H1 (cell line): Measurements from ENCODE around the gene DCLRE1A. TPM values are rescaled to one million over a fixed set of nuclear protein-coding genes. Genes with fewer than 3 reads are reported as not detected.
A peak's percentile ranks its signal among the peaks of the same experiment; 100 is the strongest.

Experiments used
- CHD7 ChIP-seq: fragments of 300-600 bp; sonication (generic); IDR thresholded peaks from 2 replicates; pipeline ENCODE4 v1.7.1; 2012; ENCODE audit warnings: low read length, moderate library complexity, mild to moderate bottlenecking, inconsistent platforms; ENCODE audit not compliant: insufficient replicate concordance
- RAD21 ChIP-seq, 2 experiments: IDR thresholded peaks in 1 of 2; conservative IDR thresholded peaks in 1 of 2; 2 replicates each; pipeline ENCODE4 v1.6.1; 2011; ENCODE audit warnings: low read depth in 2 of 2, low read length in 2 of 2, improper control_type of control experiment in 1 of 2, inconsistent platforms in 1 of 2, mild to moderate bottlenecking in 1 of 2, moderate library complexity in 1 of 2
- RFX5 ChIP-seq: IDR thresholded peaks from 2 replicates; pipeline ENCODE4 v1.6.1; 2011; ENCODE audit warnings: low read depth, low read length, improper control_type of control experiment, borderline replicate concordance
- polyA plus RNA-seq, 7 experiments: library from polyadenylated mRNA; depleted of rRNA in 3 of 7; stranded (reverse) in 5 of 7; unstranded in 2 of 7; fragments of >200 nt in 5 of 7; fragments of 200-250 nt in 2 of 7; gene quantifications; 1 replicate in 5 of 7; 2 replicates in 1 of 7; 4 replicates in 1 of 7; pipeline versions ENCODE4 v1.2.1 to v1.2.3, GENCODE V29; 2011 to 2013; ENCODE audit warnings: missing spikeins in 2 of 7, mixed read lengths in 2 of 7
- total RNA-seq: library from RNA; stranded (reverse); fragmentation: NEBNext Ultra II Directional; extraction: Animal tissue kit (Norgen Biotek cat#: 25700); gene quantifications from 2 replicates; pipeline ENCODE4 v1.2.1, GENCODE V29; 2021
- TF ChIP-seq, protein P1 (sequence below), 3 experiments: IDR thresholded peaks; 1 replicate in 2 of 3; 2 replicates in 1 of 3; pipeline versions ENCODE4 v1.5.1 to v1.6.1; 2011; ENCODE audit warnings: low read length in 3 of 3, mild to moderate bottlenecking in 3 of 3, inconsistent platforms in 2 of 3, low read depth in 1 of 3, moderate library complexity in 1 of 3; ENCODE audit not compliant: insufficient read depth in 1 of 3; ENCODE audit errors: control extremely low read depth in 1 of 3

DCLRE1A gene
- total and polyA plus RNA-seq, 2 of the 8 experiments (the other 6 are each of a cell fraction or from before 2014, with no cell fraction given) = 8.1 to 10.1 TPM

DNA sequence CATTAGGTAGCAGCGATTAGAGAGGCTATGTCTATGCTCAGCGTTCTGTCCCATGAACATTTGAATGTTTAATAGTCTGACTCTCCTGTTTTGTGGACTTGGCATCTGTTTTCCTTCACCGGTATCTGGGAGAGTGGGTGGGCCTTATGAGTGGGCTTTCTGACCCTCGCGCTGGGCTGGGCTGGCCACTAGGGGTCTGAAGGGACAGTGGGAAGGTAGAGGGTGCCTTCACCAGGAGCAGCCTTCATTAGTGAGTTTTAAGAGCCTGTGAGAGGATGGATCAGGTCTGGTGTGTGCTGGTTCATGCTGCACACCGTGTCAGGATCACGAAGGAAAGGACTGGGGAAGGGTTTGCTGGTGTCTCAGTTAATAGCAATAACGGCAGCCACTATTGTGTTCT, 33.4 kb downstream of the DCLRE1A start (continued):
- TF ChIP-seq CHD7 (no peak), RAD21 (IDR thresholded peaks at IDR 0.05 in 1 of 2, conservative IDR thresholded peaks at IDR 0.05 in 1 of 2; ENCODE audit: low read depth in 2 of 2, low read length in 2 of 2) (peak; percentile 26 to 41; a peak in 2 of 4 replicates), RFX5 (no peak)
- TF ChIP-seq, protein P1, sequence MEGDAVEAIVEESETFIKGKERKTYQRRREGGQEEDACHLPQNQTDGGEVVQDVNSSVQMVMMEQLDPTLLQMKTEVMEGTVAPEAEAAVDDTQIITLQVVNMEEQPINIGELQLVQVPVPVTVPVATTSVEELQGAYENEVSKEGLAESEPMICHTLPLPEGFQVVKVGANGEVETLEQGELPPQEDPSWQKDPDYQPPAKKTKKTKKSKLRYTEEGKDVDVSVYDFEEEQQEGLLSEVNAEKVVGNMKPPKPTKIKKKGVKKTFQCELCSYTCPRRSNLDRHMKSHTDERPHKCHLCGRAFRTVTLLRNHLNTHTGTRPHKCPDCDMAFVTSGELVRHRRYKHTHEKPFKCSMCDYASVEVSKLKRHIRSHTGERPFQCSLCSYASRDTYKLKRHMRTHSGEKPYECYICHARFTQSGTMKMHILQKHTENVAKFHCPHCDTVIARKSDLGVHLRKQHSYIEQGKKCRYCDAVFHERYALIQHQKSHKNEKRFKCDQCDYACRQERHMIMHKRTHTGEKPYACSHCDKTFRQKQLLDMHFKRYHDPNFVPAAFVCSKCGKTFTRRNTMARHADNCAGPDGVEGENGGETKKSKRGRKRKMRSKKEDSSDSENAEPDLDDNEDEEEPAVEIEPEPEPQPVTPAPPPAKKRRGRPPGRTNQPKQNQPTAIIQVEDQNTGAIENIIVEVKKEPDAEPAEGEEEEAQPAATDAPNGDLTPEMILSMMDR (IDR thresholded peaks at IDR 0.05; ENCODE audit: control extremely low read depth in 1 of 3, insufficient read depth in 1 of 3, low read depth in 1 of 3, low read length in 3 of 3) = peak; percentile 46 to 70 (median 69)
